RPMI8226 (cell line): ENCODE results near the gene LRRC2.
A peak's percentile ranks its signal among the peaks of the same experiment; 100 is the strongest.

ENCODE experiments used
- DNase-seq: peaks from one replicate; pipeline ENCODE4 v3.0.0-alpha.2; 2015

The LRRC2 gene

GRCh38 chr3:46492890-46493547 lies 73.1 kb downstream of the LRRC2 start:
- no peak for DNase-seq

DNA sequence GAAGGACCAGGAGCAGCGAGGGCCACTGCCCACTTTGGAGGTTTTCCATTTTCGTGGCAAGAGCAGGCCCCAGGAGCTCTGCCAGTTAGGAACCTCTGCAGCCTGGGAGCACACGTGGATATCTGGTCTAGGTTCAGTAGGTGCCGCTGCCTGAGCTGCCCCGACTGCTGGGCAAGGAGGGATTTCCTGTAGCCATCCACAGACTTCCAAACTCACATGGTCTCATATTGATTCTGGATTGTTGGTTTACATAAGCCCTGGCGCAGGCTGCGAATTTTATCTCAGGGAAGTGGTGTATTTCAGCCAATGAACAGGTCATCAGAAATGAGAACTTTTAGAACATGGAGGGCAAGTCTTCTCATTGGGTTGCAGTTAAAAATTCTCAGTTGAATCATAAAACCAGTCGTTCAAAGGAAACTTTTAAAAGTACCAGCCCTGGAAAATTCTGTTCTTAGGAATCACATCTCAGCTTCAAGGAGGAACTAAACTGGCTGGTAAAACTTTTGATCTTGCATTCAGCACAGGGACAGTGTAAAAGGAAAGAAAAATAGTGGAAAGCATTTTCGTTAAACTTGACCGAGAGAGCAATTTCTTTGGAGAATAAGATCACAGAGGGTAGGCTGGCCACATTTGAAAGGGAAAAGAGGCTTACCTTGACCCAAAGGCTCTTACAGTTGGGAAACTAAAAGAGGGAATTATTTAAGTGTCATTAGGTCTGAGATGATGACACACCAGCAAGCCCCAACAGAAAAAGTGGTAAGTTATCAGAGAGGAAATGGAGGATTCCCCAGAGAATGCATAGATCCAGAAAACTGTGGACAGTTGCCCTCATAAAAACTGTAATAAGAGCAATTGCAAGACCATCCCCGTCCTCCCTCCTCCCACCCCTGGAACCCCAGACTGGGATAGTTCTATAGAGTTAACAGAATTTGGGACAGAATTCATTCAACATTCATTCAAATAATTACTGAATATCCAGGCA lies 74.7 kb downstream of the LRRC2 start:
- no peak for DNase-seq

GRCh38 chr3:46490338-46491084 lies 75.6 kb downstream of the LRRC2 start:
- no peak for DNase-seq

GRCh38 chr3:46489875-46490274 lies 76.2 kb downstream of the LRRC2 start:
- DNase-seq = no peak

DNA sequence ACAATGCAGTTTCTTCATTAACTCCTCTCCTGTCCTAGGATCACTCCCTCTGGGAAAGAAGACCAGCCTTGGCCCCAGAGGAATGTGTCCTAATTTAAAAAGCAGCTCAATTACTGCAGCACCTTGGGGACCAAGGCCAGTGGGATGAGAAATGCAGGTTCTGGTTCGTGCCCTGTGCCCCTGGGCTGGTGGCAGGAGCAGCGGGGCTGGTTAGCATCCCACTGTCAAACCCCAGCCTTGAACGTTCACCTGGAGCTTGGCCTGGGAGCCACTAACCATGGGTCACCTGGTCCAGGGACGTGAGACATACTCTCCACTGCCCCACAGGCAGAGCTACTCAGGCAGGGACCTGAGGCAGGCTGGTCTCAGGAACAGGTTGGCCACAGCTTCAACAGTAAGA lies 76.7 kb downstream of the LRRC2 start:
- no peak for DNase-seq

DNA sequence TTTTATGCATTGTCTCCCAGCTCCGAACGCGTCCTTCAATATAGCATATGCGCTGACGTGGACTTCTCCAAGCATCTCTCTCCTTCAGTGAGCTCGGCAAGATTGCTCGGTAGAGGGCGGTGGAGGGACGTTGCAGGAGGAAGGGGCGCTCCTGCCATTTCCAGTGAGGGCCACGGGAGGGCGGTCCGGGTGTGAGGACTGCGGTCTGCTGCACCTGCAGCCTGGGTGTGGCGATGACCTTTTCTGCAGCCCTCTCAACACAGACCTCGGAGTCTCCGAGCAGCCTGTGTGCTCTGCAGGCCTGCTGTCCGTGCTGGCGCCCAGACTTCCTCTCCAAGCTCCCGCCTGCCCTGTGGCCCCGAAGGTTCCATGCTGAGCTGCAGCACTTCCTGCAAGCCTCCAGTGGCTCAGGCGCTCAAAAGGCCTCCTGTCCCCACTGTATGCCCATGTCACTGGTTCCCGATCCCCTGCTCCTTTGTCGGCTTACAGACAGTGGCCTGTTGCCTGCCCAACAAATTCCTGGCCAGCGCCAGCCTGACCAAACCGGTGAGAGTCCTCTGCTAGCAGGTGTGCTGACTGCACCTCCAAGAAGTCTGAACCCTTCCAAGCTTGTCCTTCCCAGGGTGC lies 77.3 kb downstream of the LRRC2 start:
- peak; percentile 99 for DNase-seq

- DNase-seq = no peak
These were observed 80.3 kb downstream of the LRRC2 start for GRCh38 chr3:46485779-46486175.

GRCh38 chr3:46484911-46485778 lies 81.0 kb downstream of the LRRC2 start:
- DNase-seq = peak; percentile 15

- no peak for DNase-seq
These were observed 81.7 kb downstream of the LRRC2 start for GRCh38 chr3:46484388-46484787.

- DNase-seq = peak; percentile 23
These were observed 82.3 kb downstream of the LRRC2 start for GRCh38 chr3:46483825-46484224.

- DNase-seq = no peak
These were observed 83.3 kb downstream of the LRRC2 start for GRCh38 chr3:46482632-46483350.

- DNase-seq = no peak
These were observed 84.5 kb downstream of the LRRC2 start for GRCh38 chr3:46481636-46482035.

DNA sequence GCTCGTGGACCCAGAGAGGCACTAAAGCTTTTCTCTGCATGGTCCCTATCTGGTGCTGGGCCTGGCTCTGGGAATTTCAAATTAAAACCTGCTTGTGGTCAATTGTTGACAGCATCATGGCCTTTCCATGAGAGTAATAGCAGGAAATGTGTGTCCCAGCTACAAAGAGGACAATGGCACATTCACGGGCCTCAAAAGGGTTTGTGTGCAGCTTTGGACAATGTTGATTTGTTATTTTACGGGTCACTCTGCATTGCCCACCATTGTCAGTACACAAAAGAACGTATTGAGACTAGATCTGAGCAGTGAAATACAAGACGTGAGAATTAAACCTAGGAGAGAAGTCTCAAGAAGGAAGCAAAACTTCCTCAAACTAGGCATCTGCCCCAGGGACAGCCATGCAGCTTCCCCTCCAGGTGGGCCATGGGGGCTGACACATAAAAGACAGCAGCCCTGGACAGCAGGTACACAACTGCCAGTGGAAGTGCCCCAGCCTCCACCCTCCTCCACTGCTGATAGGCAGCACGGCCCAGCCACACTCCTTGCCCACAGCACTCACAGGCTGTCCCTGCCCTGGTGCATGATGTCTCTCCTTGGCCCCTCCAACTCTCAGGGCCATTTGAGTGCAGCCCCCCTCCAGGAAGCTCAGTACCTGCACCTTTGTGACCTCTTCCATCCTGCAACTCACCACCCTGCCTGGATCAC lies 85.5 kb downstream of the LRRC2 start:
- no peak for DNase-seq

DNA sequence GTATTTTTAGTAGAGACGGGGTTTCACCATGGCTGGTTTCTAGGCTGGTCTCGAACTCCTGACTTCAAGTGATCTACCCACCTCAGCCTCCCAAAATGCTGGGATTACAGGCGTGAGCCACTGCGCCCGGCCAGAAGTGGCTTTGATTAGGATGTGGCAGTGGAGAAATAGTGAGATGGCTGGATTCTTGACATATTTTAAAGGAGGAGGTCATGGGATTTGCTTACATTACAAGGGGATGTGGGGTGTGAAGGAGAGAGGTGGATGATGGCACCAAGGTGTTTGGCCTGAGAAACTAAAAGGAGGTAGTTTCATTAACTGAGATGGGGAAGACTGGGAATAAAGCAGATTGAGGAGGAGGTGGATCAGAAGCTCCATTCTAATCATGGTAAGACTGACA lies 86.4 kb downstream of the LRRC2 start:
- DNase-seq = no peak

- DNase-seq = no peak
These were observed 87.1 kb downstream of the LRRC2 start for GRCh38 chr3:46479021-46479420.

- no peak for DNase-seq
These were observed 87.8 kb downstream of the LRRC2 start for GRCh38 chr3:46478341-46478740.

DNA sequence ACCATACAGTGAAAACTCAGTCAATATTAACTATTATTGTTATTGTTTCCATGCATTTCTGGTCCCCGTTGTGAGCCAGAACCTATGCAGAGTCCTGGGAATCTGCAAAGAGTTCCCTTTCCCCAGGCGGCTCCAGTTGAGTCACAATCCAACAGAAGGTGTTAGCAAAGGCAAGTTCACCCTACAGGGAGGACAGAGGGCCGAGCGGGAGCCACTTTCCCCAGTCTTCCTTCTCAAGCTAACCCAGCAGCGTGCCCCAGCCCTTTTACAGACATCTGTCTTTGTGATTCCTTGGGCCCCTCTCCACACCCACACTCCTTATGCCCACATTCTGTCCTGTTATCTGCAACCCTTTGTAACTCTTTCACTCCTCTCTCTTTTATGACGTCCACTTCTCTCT lies 88.3 kb downstream of the LRRC2 start:
- no peak for DNase-seq

DNA sequence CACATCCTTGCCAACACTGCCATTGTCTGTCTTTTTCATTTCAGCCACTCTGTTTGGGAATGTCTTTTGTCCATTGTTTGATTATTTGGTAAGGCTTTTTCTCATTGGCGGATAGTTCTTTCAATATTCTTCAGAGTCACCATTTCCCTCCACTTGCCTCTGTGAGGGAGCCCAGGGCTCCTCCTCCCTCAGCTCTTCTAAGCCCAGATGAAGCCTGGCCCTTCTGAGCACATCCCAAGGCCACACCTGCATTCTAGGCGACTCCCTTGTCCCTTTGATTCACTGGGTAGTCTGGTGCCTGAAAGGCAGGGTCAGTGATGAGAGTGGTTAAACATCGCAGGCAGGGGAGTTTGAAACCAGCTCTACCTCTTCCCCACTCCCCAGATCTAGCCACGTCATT lies 89.0 kb downstream of the LRRC2 start:
- DNase-seq = no peak

DNA sequence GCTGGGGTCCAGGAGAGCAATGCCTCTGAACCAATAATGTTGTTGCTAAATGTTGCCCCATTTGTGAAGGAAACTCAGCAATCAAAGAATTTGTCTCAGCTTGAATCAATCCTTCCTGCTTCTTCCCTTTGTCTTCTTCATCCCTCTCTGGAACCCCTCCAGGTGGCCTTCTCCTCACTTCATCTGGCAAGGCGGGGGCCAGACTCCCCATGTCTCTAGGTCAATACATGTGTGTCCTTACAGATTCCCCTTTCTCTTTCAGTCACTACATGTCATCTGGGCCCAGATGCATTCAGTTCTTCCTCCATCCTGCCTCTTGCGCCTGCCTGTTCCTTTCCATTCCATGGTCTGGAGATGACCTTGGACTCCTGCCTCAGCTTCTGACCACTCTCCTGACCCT lies 93.4 kb downstream of the LRRC2 start:
- DNase-seq = no peak

DNA sequence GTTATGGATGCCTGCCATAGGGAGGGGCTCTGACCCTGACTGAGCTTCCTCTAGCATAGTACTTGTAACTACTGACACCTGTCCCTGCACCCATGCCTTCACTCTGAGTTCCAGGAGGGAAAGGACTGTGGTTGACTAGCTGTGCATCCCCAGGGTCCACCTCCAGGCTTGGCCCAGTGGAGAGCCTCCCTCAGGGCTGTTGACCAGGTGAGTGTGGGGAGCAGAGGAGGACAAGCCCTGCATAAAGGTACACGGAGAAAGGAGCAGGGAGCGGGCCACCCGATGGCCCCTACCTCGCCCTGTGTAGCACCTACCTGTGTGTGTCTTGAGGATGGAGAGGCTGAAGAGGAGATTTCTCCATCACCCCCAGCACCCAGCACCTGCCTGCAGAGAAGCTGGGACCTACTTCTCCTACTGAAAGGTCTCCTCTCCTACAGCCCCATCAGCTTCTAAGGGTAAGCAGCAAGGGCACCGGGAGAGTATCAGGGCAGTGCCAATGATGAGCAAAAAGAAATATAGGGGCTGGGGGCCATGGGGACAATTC lies 94.7 kb downstream of the LRRC2 start:
- DNase-seq = no peak
